CD8-positive, alpha-beta memory T cell (primary cell): ENCODE data around the gene NAV2. TPM values are rescaled to one million over a fixed set of nuclear protein-coding genes. Genes with fewer than 3 reads are reported as not detected.

Source experiments
- CTCF ChIA-PET: fragments of 350-600 bp; sonication (Branson Sonifier 250); formaldehyde crosslinking; loops from one replicate; lab custom pipeline; 2021; ENCODE audit warnings: antibody characterized with exemption; lab: Charles Lee
- POLR2A ChIA-PET: fragments of 350-600 bp; sonication (Branson Sonifier 250); formaldehyde crosslinking; loops from one replicate; lab custom pipeline; 2021; ENCODE audit warnings: antibody characterized with exemption; lab: Charles Lee
- DNase-seq, 5 donors: peaks; one replicate each; pipeline versions ENCODE4 v3.0.0 to v3.0.0-alpha.2; 2020 to 2022; ENCODE audit warnings: mixed read lengths in 1 of 5
- H3K27ac ChIP-seq: one replicate; pipeline ENCODE4 v1.7.0; 2013; ENCODE audit warnings: low read depth, mild to moderate bottlenecking, low read length, moderate library complexity
- H3K27me3 ChIP-seq: 2 replicates; pipeline ENCODE4 v1.7.0; 2013; ENCODE audit warnings: low read length, mild to moderate bottlenecking; ENCODE audit not compliant: insufficient read depth, poor library complexity, severe bottlenecking
- H3K36me3 ChIP-seq: 2 replicates; pipeline ENCODE4 v1.7.0; 2013; ENCODE audit warnings: mild to moderate bottlenecking, low read length, moderate library complexity; ENCODE audit not compliant: insufficient read depth
- H3K4me1 ChIP-seq: 2 replicates; pipeline ENCODE4 v1.7.0; 2013; ENCODE audit warnings: mild to moderate bottlenecking, low read length, moderate library complexity; ENCODE audit not compliant: insufficient read depth
- H3K4me3 ChIP-seq: 2 replicates; pipeline ENCODE4 v1.7.0; 2013; ENCODE audit warnings: mild to moderate bottlenecking, low read length
- H3K9me3 ChIP-seq: 2 replicates; pipeline ENCODE4 v1.7.0; 2013; ENCODE audit warnings: mild to moderate bottlenecking, low read length
- H3K27ac Mint-ChIP-seq, 8 donors: one replicate each; pipeline ENCODE4 v1.8.0; 2020 to 2021; ENCODE audit warnings: mixed read lengths in 8 of 8, mild to moderate bottlenecking in 6 of 8, inconsistent platforms in 3 of 8, moderate library complexity in 3 of 8
- H3K27me3 Mint-ChIP-seq, 2 donors: one replicate each; pipeline ENCODE4 v1.8.0; 2020 to 2021; ENCODE audit warnings: mixed read lengths in 2 of 2, mild to moderate bottlenecking in 1 of 2, moderate library complexity in 1 of 2
- H3K36me3 Mint-ChIP-seq, 3 donors: one replicate each; pipeline ENCODE4 v1.8.0; 2020 to 2021; ENCODE audit warnings: mixed read lengths in 3 of 3, inconsistent platforms in 1 of 3, mild to moderate bottlenecking in 1 of 3
- H3K4me1 Mint-ChIP-seq, 3 donors: one replicate each; pipeline ENCODE4 v1.8.0; 2020 to 2021; ENCODE audit warnings: mixed read lengths in 3 of 3, inconsistent platforms in 1 of 3, mild to moderate bottlenecking in 1 of 3
- H3K4me3 Mint-ChIP-seq, 7 donors: one replicate each; pipeline ENCODE4 v1.8.0; 2020 to 2021; ENCODE audit warnings: mixed read lengths in 7 of 7, mild to moderate bottlenecking in 6 of 7, moderate library complexity in 4 of 7, inconsistent platforms in 2 of 7
- H3K9me3 Mint-ChIP-seq, 5 donors: one replicate each; pipeline ENCODE4 v1.8.0; 2020 to 2022; ENCODE audit warnings: mixed read lengths in 5 of 5, mild to moderate bottlenecking in 3 of 5, moderate library complexity in 2 of 5, inconsistent platforms in 1 of 5
- polyA plus RNA-seq: library from polyadenylated mRNA; unstranded; fragments of 300-500 nt; fragmentation: Illumina TruSeq; gene quantifications from one replicate; pipeline ENCODE4 v1.2.3, GENCODE V29; 2021
- total RNA-seq, 2 experiments: library from RNA; stranded (reverse); gene quantifications; one replicate each; pipeline ENCODE4 v1.2.3, GENCODE V29; 2021

The NAV2 gene
- total and polyA plus RNA-seq, 3 experiments from 2014 or later = 0.42 to 1.2 (median 1.1) TPM

- Mint-ChIP-seq H3K36me3 (no peaks in the 10 kb centered on the region), H3K27ac (no peak overlapping the region), H3K9me3 (no peaks in the 10 kb centered on the region), H3K4me3 (no peak overlapping the region), H3K27me3 (peaks cover 5% of the 10 kb centered on the region in 2 donors), H3K4me1 (no peaks in the 10 kb centered on the region)
- no peak for DNase-seq
- H3K4me1 ChIP-seq = no peaks in the 10 kb centered on the region
- no peak overlapping the region for H3K4me3 ChIP-seq
- CTCF ChIA-PET = no interaction called here
- no peaks in the 10 kb centered on the region for H3K9me3 ChIP-seq
- H3K36me3 ChIP-seq = no peaks in the 10 kb centered on the region
- POLR2A ChIA-PET = no interaction called here
- H3K27me3 ChIP-seq = no peaks in the 10 kb centered on the region
- H3K27ac ChIP-seq = no peak overlapping the region
Observed at GRCh38 chr11:19868281-19868821, 155.7 kb downstream of the NAV2 start.

- no peak overlapping the region for H3K4me3 ChIP-seq
- POLR2A ChIA-PET = no interaction called here
- Mint-ChIP-seq H3K36me3 (no peaks in the 10 kb centered on the region), H3K27me3 (peaks cover 3 to 5% of the 10 kb centered on the region in 2 donors), H3K27ac (no peak overlapping the region), H3K4me3 (no peak overlapping the region), H3K9me3 (no peaks in the 10 kb centered on the region), H3K4me1 (no peaks in the 10 kb centered on the region)
- no peaks in the 10 kb centered on the region for H3K27me3 ChIP-seq
- H3K36me3 ChIP-seq = no peaks in the 10 kb centered on the region
- no peaks in the 10 kb centered on the region for H3K4me1 ChIP-seq
- CTCF ChIA-PET = interaction anchor here (0.9 kb wide), 1 partner anchor 200 kb away, joined by 3 read pairs; no protein-coding TSS in a partner anchor
- no peak overlapping the region for H3K27ac ChIP-seq
- DNase-seq = no peak
- H3K9me3 ChIP-seq = no peaks in the 10 kb centered on the region
Observed at GRCh38 chr11:19868871-19869270, 156.2 kb downstream of the NAV2 start.

GRCh38 chr11:19869466-19869865 lies 156.8 kb downstream of the NAV2 start:
- Histone ChIP-seq H3K27me3 (no peaks in the 10 kb centered on the region), H3K27ac (no peak overlapping the region), H3K4me3 (no peak overlapping the region), H3K4me1 (no peaks in the 10 kb centered on the region), H3K36me3 (no peaks in the 10 kb centered on the region), H3K9me3 (no peaks in the 10 kb centered on the region)
- ChIA-PET POLR2A (no interaction called here), CTCF (interaction anchor here (0.9 kb wide), 1 partner anchor 199 kb away, joined by 3 read pairs; no protein-coding TSS in a partner anchor)
- Mint-ChIP-seq H3K36me3 (no peaks in the 10 kb centered on the region), H3K4me1 (no peaks in the 10 kb centered on the region), H3K4me3 (no peak overlapping the region), H3K27ac (no peak overlapping the region), H3K27me3 (peaks cover 3 to 5% of the 10 kb centered on the region in 2 donors), H3K9me3 (no peaks in the 10 kb centered on the region)
- DNase-seq = no peak

GRCh38 chr11:19869946-19870589 lies 157.4 kb downstream of the NAV2 start:
- Mint-ChIP-seq H3K4me3 (no peak overlapping the region), H3K36me3 (no peaks in the 10 kb centered on the region), H3K27ac (no peak overlapping the region), H3K27me3 (peaks cover 2 to 3% of the 10 kb centered on the region in 2 donors), H3K4me1 (no peaks in the 10 kb centered on the region), H3K9me3 (no peaks in the 10 kb centered on the region)
- Histone ChIP-seq H3K4me1 (no peaks in the 10 kb centered on the region), H3K27ac (no peak overlapping the region), H3K36me3 (no peaks in the 10 kb centered on the region), H3K27me3 (no peaks in the 10 kb centered on the region), H3K4me3 (no peak overlapping the region), H3K9me3 (no peaks in the 10 kb centered on the region)
- POLR2A ChIA-PET = no interaction called here
- CTCF ChIA-PET = interaction anchor here (0.9 kb wide), 1 partner anchor 199 kb away, joined by 3 read pairs; no protein-coding TSS in a partner anchor
- no peak for DNase-seq

GRCh38 chr11:19871531-19871930 lies 158.9 kb downstream of the NAV2 start:
- Histone ChIP-seq H3K4me3 (no peak overlapping the region), H3K27me3 (no peaks in the 10 kb centered on the region), H3K27ac (no peak overlapping the region), H3K4me1 (no peaks in the 10 kb centered on the region), H3K9me3 (no peaks in the 10 kb centered on the region), H3K36me3 (no peaks in the 10 kb centered on the region)
- Mint-ChIP-seq H3K4me1 (no peaks in the 10 kb centered on the region), H3K36me3 (no peaks in the 10 kb centered on the region), H3K27me3 (peaks cover 0 to 3% of the 10 kb centered on the region in 2 donors), H3K9me3 (no peaks in the 10 kb centered on the region), H3K27ac (no peak overlapping the region), H3K4me3 (no peak overlapping the region)
- DNase-seq = no peak
- POLR2A ChIA-PET = no interaction called here
- CTCF ChIA-PET = no interaction called here

GRCh38 chr11:19872512-19873145 lies 160.0 kb downstream of the NAV2 start:
- ChIA-PET CTCF (no interaction called here), POLR2A (no interaction called here)
- peaks cover 0 to 3% of the 10 kb centered on the region in 2 donors for H3K27me3 Mint-ChIP-seq
- H3K4me3 Mint-ChIP-seq = no peak overlapping the region
- no peaks in the 10 kb centered on the region for H3K4me1 Mint-ChIP-seq
- no peaks in the 10 kb centered on the region for H3K9me3 Mint-ChIP-seq
- no peaks in the 10 kb centered on the region for H3K36me3 ChIP-seq
- no peaks in the 10 kb centered on the region for H3K9me3 ChIP-seq
- no peak for DNase-seq
- no peak overlapping the region for H3K27ac ChIP-seq
- no peak overlapping the region for H3K27ac Mint-ChIP-seq
- H3K36me3 Mint-ChIP-seq = no peaks in the 10 kb centered on the region
- H3K27me3 ChIP-seq = no peaks in the 10 kb centered on the region
- H3K4me3 ChIP-seq = no peak overlapping the region
- no peaks in the 10 kb centered on the region for H3K4me1 ChIP-seq

- CTCF ChIA-PET = no interaction called here
- Mint-ChIP-seq H3K4me1 (no peaks in the 10 kb centered on the region), H3K4me3 (no peak overlapping the region), H3K9me3 (no peaks in the 10 kb centered on the region), H3K27me3 (peaks cover 0 to 3% of the 10 kb centered on the region in 2 donors), H3K36me3 (no peaks in the 10 kb centered on the region), H3K27ac (no peak overlapping the region)
- H3K27ac ChIP-seq = no peak overlapping the region
- no peak overlapping the region for H3K4me3 ChIP-seq
- no peaks in the 10 kb centered on the region for H3K9me3 ChIP-seq
- H3K4me1 ChIP-seq = no peaks in the 10 kb centered on the region
- POLR2A ChIA-PET = no interaction called here
- no peaks in the 10 kb centered on the region for H3K27me3 ChIP-seq
- H3K36me3 ChIP-seq = no peaks in the 10 kb centered on the region
- DNase-seq = no peak
Observed at GRCh38 chr11:19873730-19874129, 161.1 kb downstream of the NAV2 start.

- Histone ChIP-seq H3K27me3 (no peaks in the 10 kb centered on the region), H3K4me3 (no peak overlapping the region), H3K36me3 (no peaks in the 10 kb centered on the region), H3K27ac (no peak overlapping the region), H3K4me1 (no peaks in the 10 kb centered on the region), H3K9me3 (no peaks in the 10 kb centered on the region)
- DNase-seq = no peak
- Mint-ChIP-seq H3K27me3 (peaks cover 0 to 3% of the 10 kb centered on the region in 2 donors), H3K4me3 (no peak overlapping the region), H3K4me1 (no peaks in the 10 kb centered on the region), H3K27ac (no peak overlapping the region), H3K9me3 (no peaks in the 10 kb centered on the region), H3K36me3 (no peaks in the 10 kb centered on the region)
- ChIA-PET POLR2A (no interaction called here), CTCF (no interaction called here)
Observed at GRCh38 chr11:19874266-19874665, 161.6 kb downstream of the NAV2 start.
